Neural cell (in vitro differentiated cells): ENCODE results near the gene PDK2. TPM values are rescaled to one million over a fixed set of nuclear protein-coding genes. Genes with fewer than 3 reads are reported as not detected.

Experiments
- H2AFZ ChIP-seq: fragments of 200-600, 300-800 bp; sonication (generic), shearing (Covaris generic); 2 replicates; pipeline ENCODE4 v1.6.0; 2014; ENCODE audit warnings: low read depth, mild to moderate bottlenecking, antibody characterized with exemption, low read length, moderate library complexity
- H3F3A ChIP-seq: fragments of 200-600 bp; shearing (Covaris generic); 2 replicates; pipeline ENCODE4 v1.6.1; 2016; ENCODE audit warnings: mild to moderate bottlenecking, moderate library complexity, mixed read lengths, antibody characterized with exemption, low read length; ENCODE audit not compliant: insufficient read depth, poor library complexity, severe bottlenecking
- H3K27ac ChIP-seq: fragments of 200-600, 300-800 bp; sonication (generic), shearing (Covaris generic); 2 replicates; pipeline ENCODE4 v1.5.1; 2014; ENCODE audit warnings: mild to moderate bottlenecking, low read length, moderate library complexity
- H3K27me3 ChIP-seq: fragments of 300-800, 200-600 bp; sonication (generic), shearing (Covaris generic); 2 replicates; pipeline ENCODE4 v1.6.0; 2014; ENCODE audit warnings: mild to moderate bottlenecking, low read depth, low read length, moderate library complexity; ENCODE audit not compliant: insufficient read depth
- H3K36me3 ChIP-seq: fragments of 300-800, 200-600 bp; sonication (generic), shearing (Covaris generic); 2 replicates; pipeline ENCODE4 v1.5.1; 2014; ENCODE audit warnings: mild to moderate bottlenecking, antibody characterized with exemption, low read length, moderate library complexity; ENCODE audit not compliant: insufficient read depth
- H3K4me2 ChIP-seq: fragments of 300-800, 200-600 bp; sonication (generic), shearing (Covaris generic); 2 replicates; pipeline ENCODE4 v1.6.0; 2014; ENCODE audit warnings: mild to moderate bottlenecking, low read length
- H3K4me3 ChIP-seq: fragments of 300-800, 200-600 bp; sonication (generic), shearing (Covaris generic); 2 replicates; pipeline ENCODE4 v1.5.1; 2014; ENCODE audit warnings: mild to moderate bottlenecking, low read length, moderate library complexity
- H3K79me2 ChIP-seq: fragments of 200-600 bp; shearing (Covaris generic); replicated peaks from 2 replicates; pipeline ENCODE4 v1.6.0; 2014; ENCODE audit warnings: mild to moderate bottlenecking, low read length, moderate library complexity; ENCODE audit not compliant: insufficient read depth
- H3K9ac ChIP-seq: fragments of 300-800, 200-600 bp; sonication (generic), shearing (Covaris generic); 2 replicates; pipeline ENCODE4 v1.6.1; 2016; ENCODE audit warnings: mild to moderate bottlenecking, low read length, mixed read lengths
- H3K9me2 ChIP-seq: fragments of 200-600 bp; shearing (Covaris generic); 2 replicates; pipeline ENCODE4 v1.6.1; 2016; ENCODE audit warnings: mild to moderate bottlenecking, low read length, mixed read lengths; ENCODE audit not compliant: insufficient read depth
- H3K9me3 ChIP-seq: fragments of 200-600, 300-800 bp; sonication (generic), shearing (Covaris generic); 2 replicates; pipeline ENCODE4 v1.6.1; 2016; ENCODE audit warnings: mild to moderate bottlenecking, mixed run types, low read length, moderate library complexity, mixed read lengths
- H4K20me1 ChIP-seq: fragments of 200-600 bp; shearing (Covaris generic); 2 replicates; pipeline ENCODE4 v1.6.1; 2016; ENCODE audit warnings: mild to moderate bottlenecking, mixed run types; ENCODE audit not compliant: insufficient read depth
- CTCF ChIP-seq: fragments of 450-650 bp; IDR thresholded peaks from 2 replicates; pipeline ENCODE4 v1.5.1; 2014; ENCODE audit warnings: antibody characterized with exemption, mild to moderate bottlenecking, moderate library complexity; ENCODE audit not compliant: poor library complexity, severe bottlenecking
- EP300 ChIP-seq: fragments of 450-650 bp; conservative IDR thresholded peaks from 2 replicates; pipeline ENCODE4 v1.6.1; 2014; ENCODE audit warnings: antibody characterized with exemption, mild to moderate bottlenecking, moderate library complexity; ENCODE audit not compliant: poor library complexity, severe bottlenecking
- EZH2 ChIP-seq: fragments of 200-600, 300-800 bp; shearing (Covaris generic), sonication (generic); IDR thresholded peaks from 2 replicates; pipeline ENCODE4 v1.6.1; 2014; ENCODE audit warnings: antibody characterized with exemption, low read length, borderline replicate concordance, mild to moderate bottlenecking; ENCODE audit not compliant: insufficient read depth, poor library complexity, severe bottlenecking
- MXI1 ChIP-seq: fragments of 450-650 bp; conservative IDR thresholded peaks from 2 replicates; pipeline ENCODE4 v1.6.1; 2014; ENCODE audit warnings: antibody characterized with exemption, mild to moderate bottlenecking; ENCODE audit not compliant: poor library complexity, severe bottlenecking
- POLR2AphosphoS5 ChIP-seq: IDR thresholded peaks from 2 replicates; pipeline ENCODE4 v1.6.1; 2012
- RAD21 ChIP-seq: fragments of 450-650 bp; conservative IDR thresholded peaks from 2 replicates; pipeline ENCODE4 v1.6.1; 2014; ENCODE audit warnings: antibody characterized with exemption, mild to moderate bottlenecking, moderate library complexity
- REST ChIP-seq: IDR thresholded peaks from 2 replicates; pipeline ENCODE4 v1.6.1; 2012; ENCODE audit warnings: borderline replicate concordance
- SMC3 ChIP-seq: fragments of 450-650 bp; conservative IDR thresholded peaks from 2 replicates; pipeline ENCODE4 v1.6.1; 2014; ENCODE audit warnings: antibody characterized with exemption, mild to moderate bottlenecking, moderate library complexity; ENCODE audit not compliant: poor library complexity
- TAF1 ChIP-seq: IDR thresholded peaks from 2 replicates; pipeline ENCODE4 v1.6.1; 2012; ENCODE audit warnings: low read depth
- polyA plus RNA-seq: library from polyadenylated mRNA; depleted of rRNA; stranded (reverse); fragments of >200 nt; gene quantifications from 2 replicates; pipeline ENCODE4 v1.2.3, GENCODE V29; 2014

PDK2 gene
- polyA plus RNA-seq, 1 donor from 2014 or later: 36.2 TPM

GRCh38 chr17:50046667-50047066 lies 48.5 kb upstream of the PDK2 start:
- H3K4me3 ChIP-seq: no peak overlapping the region
- H3K9me2 ChIP-seq: no peaks in the 10 kb centered on the region
- no peak overlapping the region for H3K9ac ChIP-seq
- H3K9me3 ChIP-seq: no peaks in the 10 kb centered on the region
- H3F3A ChIP-seq: no peaks in the 10 kb centered on the region
- H3K4me2 ChIP-seq: no peak overlapping the region
- H3K79me2 ChIP-seq: no peaks in the 10 kb centered on the region
- H4K20me1 ChIP-seq: no peaks in the 10 kb centered on the region
- no peaks in the 10 kb centered on the region for H3K36me3 ChIP-seq
- no peak overlapping the region for H3K27ac ChIP-seq
- TF ChIP-seq TAF1 (no peak), EZH2 (no peak), POLR2AphosphoS5 (no peak), MXI1 (no peak), SMC3 (no peak), REST (no peak), RAD21 (no peak), EP300 (no peak), CTCF (no peak)
- H2AFZ ChIP-seq: no peak overlapping the region
- H3K27me3 ChIP-seq: no peaks in the 10 kb centered on the region

- TF ChIP-seq EZH2: no peak
- TF ChIP-seq EP300: no peak
- no peak for TF ChIP-seq REST
- TF ChIP-seq MXI1: no peak
- TF ChIP-seq CTCF: no peak
- no peak for TF ChIP-seq POLR2AphosphoS5
- TF ChIP-seq RAD21: no peak
- no peak for TF ChIP-seq SMC3
- no peak for TF ChIP-seq TAF1
- no peaks in the 10 kb centered on the region for H3K9me3 ChIP-seq
- H3K36me3 ChIP-seq: no peaks in the 10 kb centered on the region
- H4K20me1 ChIP-seq: no peaks in the 10 kb centered on the region
- H3K27ac ChIP-seq: no peak overlapping the region
- no peak overlapping the region for H3K4me2 ChIP-seq
- H3K4me3 ChIP-seq: no peak overlapping the region
- H3K9me2 ChIP-seq: no peaks in the 10 kb centered on the region
- no peaks in the 10 kb centered on the region for H3F3A ChIP-seq
- no peak overlapping the region for H2AFZ ChIP-seq
- no peaks in the 10 kb centered on the region for H3K27me3 ChIP-seq
- H3K9ac ChIP-seq: no peak overlapping the region
- H3K79me2 ChIP-seq: no peaks in the 10 kb centered on the region
These were observed 48.1 kb upstream of the PDK2 start for GRCh38 chr17:50047083-50047482.
